Measurements from ENCODE around the gene FERMT2.

The FERMT2 gene

GRCh38 chr14:52821805-52822250 is 129.0 kb downstream of the FERMT2 start:
- no peak for DNase-seq (ENCODE audit: low spot score)

GRCh38 chr14:52808101-52808500 is 142.7 kb downstream of the FERMT2 start:
- DNase-seq (ENCODE audit: low spot score): no peak

All from CD4-positive, alpha-beta T cell treated with Interleukin-6 at 100 ng/mL for 8 hours (primary cell).